Measurements from ENCODE around the gene ACSM6. TPM values are rescaled to one million over a fixed set of nuclear protein-coding genes. Genes with fewer than 3 reads are reported as not detected.

Gene ACSM6
- total RNA-seq, 4 donors from 2014 or later: 1.2 TPM; not detected in 3

- TF ChIP-seq CTCF (IDR thresholded peaks at IDR 0.05) (no peak), POLR2AphosphoS5 (IDR thresholded peaks at IDR 0.05) (no peak), POLR2A (IDR thresholded peaks at IDR 0.05) (no peak), EP300 (IDR thresholded peaks at IDR 0.05) (no peak)
- peaks cover 0 to 10% (median 0%) of the 10 kb centered on the region in 3 donors for H3K4me1 ChIP-seq
- no peaks in the 10 kb centered on the region for H3K27me3 ChIP-seq
- H3K27ac ChIP-seq: no peak overlapping the region
- H3K36me3 ChIP-seq: no peaks in the 10 kb centered on the region
- no peak overlapping the region for H3K4me3 ChIP-seq
- WGBS, 2 donors (ENCODE audit: low coverage in 1 of 2): 46 to 48% methylated on average over 2 of the region's 2 CpGs
- no peak for ATAC-seq
- H3K9me3 ChIP-seq: no peaks in the 10 kb centered on the region
Measured at GRCh38 chr10:95181726-95182125, 12.3 kb upstream of the ACSM6 start.

- H3K4me3 ChIP-seq: peak overlapping the region; percentile 40 to 70
- TF ChIP-seq CTCF (IDR thresholded peaks at IDR 0.05) (peak; percentile 67 to 100 (median 80)), POLR2A (IDR thresholded peaks at IDR 0.05) (peak in 1 of 2 donors; percentile 27), EP300 (IDR thresholded peaks at IDR 0.05) (no peak), POLR2AphosphoS5 (IDR thresholded peaks at IDR 0.05) (peak; percentile 50)
- peaks cover 0 to 10% (median 0%) of the 10 kb centered on the region in 3 donors for H3K4me1 ChIP-seq
- WGBS, 2 donors (ENCODE audit: low coverage in 1 of 2): 25% methylated on average over 4 of the region's 85 CpGs; no CpG with 5 or more reads in 1 of the 2 donors
- H3K9me3 ChIP-seq: no peaks in the 10 kb centered on the region
- H3K27ac ChIP-seq: peak overlapping the region; percentile 24 to 91 (median 84)
- H3K36me3 ChIP-seq: no peaks in the 10 kb centered on the region
- H3K27me3 ChIP-seq: no peaks in the 10 kb centered on the region
- ATAC-seq: peak; percentile 96
Measured at GRCh38 chr10:95183271-95184230, 10.5 kb upstream of the ACSM6 start.

GRCh38 chr10:95187617-95188016 lies 6.4 kb upstream of the ACSM6 start:
- 46 to 63% methylated on average over 3 of the region's 3 CpGs for WGBS, 2 donors (ENCODE audit: low coverage in 1 of 2)
- Histone ChIP-seq H3K4me3 (no peak overlapping the region), H3K9me3 (no peaks in the 10 kb centered on the region), H3K36me3 (no peaks in the 10 kb centered on the region), H3K4me1 (peaks cover 0 to 10% (median 0%) of the 10 kb centered on the region in 3 donors), H3K27me3 (no peaks in the 10 kb centered on the region), H3K27ac (no peak overlapping the region)
- no peak for ATAC-seq
- no peak for TF ChIP-seq POLR2AphosphoS5 (IDR thresholded peaks at IDR 0.05)
- no peak for TF ChIP-seq EP300 (IDR thresholded peaks at IDR 0.05)
- no peak for TF ChIP-seq CTCF (IDR thresholded peaks at IDR 0.05)
- TF ChIP-seq POLR2A (IDR thresholded peaks at IDR 0.05): no peak

GRCh38 chr10:95188593-95188992 lies 5.4 kb upstream of the ACSM6 start:
- no peak overlapping the region for H3K27ac ChIP-seq
- no peak for TF ChIP-seq CTCF (IDR thresholded peaks at IDR 0.05)
- TF ChIP-seq EP300 (IDR thresholded peaks at IDR 0.05): no peak
- TF ChIP-seq POLR2A (IDR thresholded peaks at IDR 0.05): no peak
- TF ChIP-seq POLR2AphosphoS5 (IDR thresholded peaks at IDR 0.05): no peak
- no peaks in the 10 kb centered on the region for H3K27me3 ChIP-seq
- H3K9me3 ChIP-seq: no peaks in the 10 kb centered on the region
- H3K4me1 ChIP-seq: peaks cover 0 to 7% (median 0%) of the 10 kb centered on the region in 3 donors
- no peak for ATAC-seq
- H3K4me3 ChIP-seq: no peak overlapping the region
- no peaks in the 10 kb centered on the region for H3K36me3 ChIP-seq

- ATAC-seq: no peak
- Histone ChIP-seq H3K27me3 (no peaks in the 10 kb centered on the region), H3K27ac (no peak overlapping the region), H3K9me3 (no peaks in the 10 kb centered on the region), H3K36me3 (no peaks in the 10 kb centered on the region), H3K4me1 (no peaks in the 10 kb centered on the region), H3K4me3 (no peak overlapping the region)
- TF ChIP-seq EP300 (IDR thresholded peaks at IDR 0.05): no peak
- TF ChIP-seq POLR2AphosphoS5 (IDR thresholded peaks at IDR 0.05): no peak
- TF ChIP-seq POLR2A (IDR thresholded peaks at IDR 0.05): no peak
- WGBS, 2 donors (ENCODE audit: low coverage in 1 of 2): 47 to 59% methylated on average over 2 to 3 of the region's 3 CpGs
Measured at GRCh38 chr10:95196046-95196445, 2.0 kb downstream of the ACSM6 start.
